ENCODE measurements around the gene ZBTB7C.

DNA sequence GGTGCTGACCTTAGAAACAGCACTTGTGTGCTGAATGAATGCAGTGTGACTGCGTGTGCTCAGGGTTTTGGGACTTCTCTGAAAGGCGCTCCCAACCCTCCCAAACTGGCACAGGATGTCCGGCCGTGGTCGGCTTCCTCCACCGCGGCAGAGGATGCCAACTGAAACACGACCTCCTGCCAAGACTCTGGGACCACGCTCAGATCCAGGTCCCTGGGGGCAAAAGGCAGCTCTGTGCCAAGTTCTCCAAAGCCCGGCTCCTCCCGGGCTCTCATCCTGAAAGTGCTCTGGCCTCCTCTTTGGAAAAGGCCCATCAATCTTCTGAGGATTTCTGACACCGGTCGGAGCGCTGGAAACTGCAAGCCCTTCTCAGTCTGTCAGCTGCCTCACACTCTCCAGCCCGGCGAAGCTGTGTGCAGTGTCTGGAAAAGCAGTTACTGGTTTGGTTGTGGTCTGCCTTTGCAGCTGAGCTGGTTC, 32.3 kb upstream of the ZBTB7C start:
- TF ChIP-seq, protein P1, sequence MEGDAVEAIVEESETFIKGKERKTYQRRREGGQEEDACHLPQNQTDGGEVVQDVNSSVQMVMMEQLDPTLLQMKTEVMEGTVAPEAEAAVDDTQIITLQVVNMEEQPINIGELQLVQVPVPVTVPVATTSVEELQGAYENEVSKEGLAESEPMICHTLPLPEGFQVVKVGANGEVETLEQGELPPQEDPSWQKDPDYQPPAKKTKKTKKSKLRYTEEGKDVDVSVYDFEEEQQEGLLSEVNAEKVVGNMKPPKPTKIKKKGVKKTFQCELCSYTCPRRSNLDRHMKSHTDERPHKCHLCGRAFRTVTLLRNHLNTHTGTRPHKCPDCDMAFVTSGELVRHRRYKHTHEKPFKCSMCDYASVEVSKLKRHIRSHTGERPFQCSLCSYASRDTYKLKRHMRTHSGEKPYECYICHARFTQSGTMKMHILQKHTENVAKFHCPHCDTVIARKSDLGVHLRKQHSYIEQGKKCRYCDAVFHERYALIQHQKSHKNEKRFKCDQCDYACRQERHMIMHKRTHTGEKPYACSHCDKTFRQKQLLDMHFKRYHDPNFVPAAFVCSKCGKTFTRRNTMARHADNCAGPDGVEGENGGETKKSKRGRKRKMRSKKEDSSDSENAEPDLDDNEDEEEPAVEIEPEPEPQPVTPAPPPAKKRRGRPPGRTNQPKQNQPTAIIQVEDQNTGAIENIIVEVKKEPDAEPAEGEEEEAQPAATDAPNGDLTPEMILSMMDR (conservative IDR thresholded peaks at IDR 0.05; ENCODE audit: low read length): no peak
- TF ChIP-seq EZH2phosphoT487 (IDR thresholded peaks at IDR 0.05; ENCODE audit: borderline replicate concordance): no peak

All from Loucy (cell line).